ENCODE results near the gene CHN2.

DNA sequence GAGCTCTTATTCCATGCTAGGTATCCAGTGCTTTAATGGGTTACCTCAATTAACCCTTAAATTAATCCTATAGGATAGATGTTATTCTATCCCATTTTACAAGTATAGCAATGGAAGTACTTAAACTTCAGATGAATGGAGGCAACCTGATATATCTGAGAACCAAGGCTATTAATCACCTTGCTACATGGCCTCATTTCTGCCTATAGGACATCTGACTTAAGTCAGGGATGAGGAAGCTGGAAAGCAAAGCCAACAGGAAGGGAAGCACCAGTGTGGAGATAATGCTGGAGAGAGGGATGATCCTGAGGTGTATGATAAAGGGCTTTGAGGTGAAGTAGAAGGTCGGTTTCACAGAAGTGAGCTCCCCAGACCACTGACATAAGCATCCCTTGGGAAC, 132.3 kb downstream of the CHN2 start:
- TF ChIP-seq TAF1 (IDR thresholded peaks at IDR 0.05; ENCODE audit: borderline replicate concordance, insufficient read depth, low read length) (no peak), SIN3A (IDR thresholded peaks at IDR 0.05; ENCODE audit: borderline replicate concordance, insufficient read depth, low read length) (no peak), POLR2AphosphoS5 (IDR thresholded peaks at IDR 0.05; ENCODE audit: low read depth, low read length) (no peak)
- TF ChIP-seq, protein P1, sequence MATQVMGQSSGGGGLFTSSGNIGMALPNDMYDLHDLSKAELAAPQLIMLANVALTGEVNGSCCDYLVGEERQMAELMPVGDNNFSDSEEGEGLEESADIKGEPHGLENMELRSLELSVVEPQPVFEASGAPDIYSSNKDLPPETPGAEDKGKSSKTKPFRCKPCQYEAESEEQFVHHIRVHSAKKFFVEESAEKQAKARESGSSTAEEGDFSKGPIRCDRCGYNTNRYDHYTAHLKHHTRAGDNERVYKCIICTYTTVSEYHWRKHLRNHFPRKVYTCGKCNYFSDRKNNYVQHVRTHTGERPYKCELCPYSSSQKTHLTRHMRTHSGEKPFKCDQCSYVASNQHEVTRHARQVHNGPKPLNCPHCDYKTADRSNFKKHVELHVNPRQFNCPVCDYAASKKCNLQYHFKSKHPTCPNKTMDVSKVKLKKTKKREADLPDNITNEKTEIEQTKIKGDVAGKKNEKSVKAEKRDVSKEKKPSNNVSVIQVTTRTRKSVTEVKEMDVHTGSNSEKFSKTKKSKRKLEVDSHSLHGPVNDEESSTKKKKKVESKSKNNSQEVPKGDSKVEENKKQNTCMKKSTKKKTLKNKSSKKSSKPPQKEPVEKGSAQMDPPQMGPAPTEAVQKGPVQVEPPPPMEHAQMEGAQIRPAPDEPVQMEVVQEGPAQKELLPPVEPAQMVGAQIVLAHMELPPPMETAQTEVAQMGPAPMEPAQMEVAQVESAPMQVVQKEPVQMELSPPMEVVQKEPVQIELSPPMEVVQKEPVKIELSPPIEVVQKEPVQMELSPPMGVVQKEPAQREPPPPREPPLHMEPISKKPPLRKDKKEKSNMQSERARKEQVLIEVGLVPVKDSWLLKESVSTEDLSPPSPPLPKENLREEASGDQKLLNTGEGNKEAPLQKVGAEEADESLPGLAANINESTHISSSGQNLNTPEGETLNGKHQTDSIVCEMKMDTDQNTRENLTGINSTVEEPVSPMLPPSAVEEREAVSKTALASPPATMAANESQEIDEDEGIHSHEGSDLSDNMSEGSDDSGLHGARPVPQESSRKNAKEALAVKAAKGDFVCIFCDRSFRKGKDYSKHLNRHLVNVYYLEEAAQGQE (IDR thresholded peaks at IDR 0.05; ENCODE audit: insufficient read depth in 1 of 2, low read depth in 2 of 2, low read length in 2 of 2): no peak

Data from PFSK-1 (cell line).